WERI-Rb-1 (cell line): Measurements from ENCODE around the gene MDFIC2.
"Not testable (repeated sequence)": the region's sequence is repeated elsewhere in the genome, so short reads cannot be mapped to it uniquely, and the experiment has no call there.

Experiments used
- DNase-seq: peaks from one replicate; pipeline ENCODE4 v3.0.0-alpha.2; 2020
- H3K27ac ChIP-seq: fragments of 250-450 bp; sonication (Bioruptor Pico); 2 replicates; pipeline ENCODE4 v1.5.1; 2020; ENCODE audit warnings: mild to moderate bottlenecking, moderate library complexity
- H3K27me3 ChIP-seq: fragments of 250-450 bp; sonication (Bioruptor Pico); 2 replicates; pipeline ENCODE4 v1.5.1; 2021; ENCODE audit warnings: mild to moderate bottlenecking, low read depth, moderate library complexity; ENCODE audit not compliant: insufficient read depth, severe bottlenecking
- H3K36me3 ChIP-seq: fragments of 250-450 bp; sonication (Bioruptor Pico); 2 replicates; pipeline ENCODE4 v1.5.1; 2020; ENCODE audit warnings: mild to moderate bottlenecking, moderate library complexity
- H3K4me3 ChIP-seq: 2 replicates; pipeline ENCODE4 v1.5.1; 2011; ENCODE audit warnings: low read depth, mild to moderate bottlenecking, control low read depth, low read length
- H3K9me3 ChIP-seq: fragments of 250-450 bp; sonication (Bioruptor Pico); 2 replicates; pipeline ENCODE4 v1.5.1; 2021; ENCODE audit warnings: mild to moderate bottlenecking, moderate library complexity; ENCODE audit not compliant: severe bottlenecking
- TF ChIP-seq, protein P1 (sequence below): IDR thresholded peaks from 2 replicates; pipeline ENCODE4 v1.5.1; 2011; ENCODE audit warnings: low read depth, mild to moderate bottlenecking, control low read depth, inconsistent platforms, low read length

Gene MDFIC2

DNA sequence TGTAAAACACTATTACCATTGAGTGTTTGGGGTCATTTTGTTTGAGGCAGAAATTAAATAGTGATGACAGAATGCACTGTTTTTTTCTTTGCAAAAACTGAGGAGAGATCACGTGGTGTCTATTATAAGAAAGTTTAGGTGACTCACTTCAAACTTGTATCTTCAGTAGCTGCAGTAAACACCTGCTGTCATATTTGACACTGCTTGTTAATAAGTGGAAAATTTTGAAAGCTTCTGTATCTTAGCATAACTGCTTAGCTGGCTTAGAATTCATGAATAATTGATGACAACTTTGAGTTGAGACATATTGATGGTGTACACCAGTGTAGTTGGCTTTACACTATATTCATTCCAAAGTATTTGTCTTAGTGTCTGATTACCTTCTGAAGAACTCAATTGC lies 29.7 kb upstream of the MDFIC2 start:
- H3K9me3 ChIP-seq, result no peaks in the 10 kb centered on the region
- H3K27me3 ChIP-seq, result no peaks in the 10 kb centered on the region
- DNase-seq, result no peak
- TF ChIP-seq, protein P1, sequence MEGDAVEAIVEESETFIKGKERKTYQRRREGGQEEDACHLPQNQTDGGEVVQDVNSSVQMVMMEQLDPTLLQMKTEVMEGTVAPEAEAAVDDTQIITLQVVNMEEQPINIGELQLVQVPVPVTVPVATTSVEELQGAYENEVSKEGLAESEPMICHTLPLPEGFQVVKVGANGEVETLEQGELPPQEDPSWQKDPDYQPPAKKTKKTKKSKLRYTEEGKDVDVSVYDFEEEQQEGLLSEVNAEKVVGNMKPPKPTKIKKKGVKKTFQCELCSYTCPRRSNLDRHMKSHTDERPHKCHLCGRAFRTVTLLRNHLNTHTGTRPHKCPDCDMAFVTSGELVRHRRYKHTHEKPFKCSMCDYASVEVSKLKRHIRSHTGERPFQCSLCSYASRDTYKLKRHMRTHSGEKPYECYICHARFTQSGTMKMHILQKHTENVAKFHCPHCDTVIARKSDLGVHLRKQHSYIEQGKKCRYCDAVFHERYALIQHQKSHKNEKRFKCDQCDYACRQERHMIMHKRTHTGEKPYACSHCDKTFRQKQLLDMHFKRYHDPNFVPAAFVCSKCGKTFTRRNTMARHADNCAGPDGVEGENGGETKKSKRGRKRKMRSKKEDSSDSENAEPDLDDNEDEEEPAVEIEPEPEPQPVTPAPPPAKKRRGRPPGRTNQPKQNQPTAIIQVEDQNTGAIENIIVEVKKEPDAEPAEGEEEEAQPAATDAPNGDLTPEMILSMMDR, result no peak
- no peak overlapping the region for H3K27ac ChIP-seq
- H3K36me3 ChIP-seq, result no peaks in the 10 kb centered on the region
- H3K4me3 ChIP-seq, result no peak overlapping the region

DNA sequence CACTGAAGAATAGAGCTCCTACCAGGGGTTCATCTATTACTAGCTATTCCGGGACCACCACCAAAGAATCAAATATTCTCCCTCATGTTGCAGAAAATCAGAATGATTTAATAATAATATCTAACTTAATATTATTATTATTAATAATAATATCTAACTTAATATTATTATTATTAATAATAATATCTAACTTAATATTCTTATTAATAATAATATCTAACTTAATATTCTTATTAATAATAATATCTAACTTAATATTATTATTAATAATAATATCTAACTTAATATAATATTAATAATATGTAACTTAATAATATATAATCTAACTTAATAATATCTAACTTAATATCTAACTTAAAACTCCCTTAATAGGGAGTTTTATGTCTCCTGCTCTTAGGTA lies 24.4 kb upstream of the MDFIC2 start:
- H3K27me3 ChIP-seq, H3K4me3 ChIP-seq, H3K9me3 ChIP-seq, H3K27ac ChIP-seq, H3K36me3 ChIP-seq, DNase-seq: not testable (repeated sequence)

DNA sequence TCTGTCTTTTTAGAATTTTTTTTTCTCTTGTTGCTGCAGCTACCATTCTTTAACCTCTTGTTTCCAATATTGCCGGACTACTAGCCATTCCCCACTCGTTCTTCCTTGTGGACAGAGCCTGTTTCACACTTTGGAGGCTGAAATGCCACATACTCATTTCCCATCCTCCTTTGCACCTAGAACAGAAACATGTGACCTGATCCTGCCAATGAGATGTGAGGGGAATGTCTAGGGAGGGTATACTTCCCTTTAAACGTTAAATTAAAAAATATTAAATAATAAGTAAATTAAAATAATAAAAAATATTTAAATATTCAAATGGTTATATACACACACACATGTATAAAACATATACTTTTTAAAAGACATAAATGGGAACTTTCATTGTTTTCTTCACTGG lies 20.6 kb upstream of the MDFIC2 start:
- TF ChIP-seq, protein P1, result no peak
- Histone ChIP-seq H3K4me3 (no peak overlapping the region), H3K27ac (no peak overlapping the region), H3K36me3 (no peaks in the 10 kb centered on the region), H3K9me3 (no peaks in the 10 kb centered on the region), H3K27me3 (no peaks in the 10 kb centered on the region)
- no peak for DNase-seq

DNA sequence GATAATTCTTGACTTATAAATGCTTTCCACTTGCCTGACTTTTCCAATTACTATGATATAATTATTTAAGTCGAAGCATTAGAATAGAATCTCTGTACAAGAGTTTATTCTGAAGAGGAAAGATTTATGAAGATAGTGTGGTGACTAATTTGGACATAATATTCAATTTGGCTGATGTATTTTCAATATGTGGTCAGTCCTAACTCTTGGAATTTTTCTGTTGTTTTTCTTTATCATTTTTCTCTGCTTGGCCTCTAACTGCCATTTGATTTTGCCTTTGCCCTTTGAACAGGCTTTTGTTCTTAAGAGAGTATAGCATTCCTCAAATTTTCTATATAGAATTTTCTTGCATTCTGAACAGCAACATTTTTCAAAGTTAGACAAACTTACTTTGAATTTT lies 2.6 kb upstream of the MDFIC2 start:
- H3K36me3 ChIP-seq, result no peaks in the 10 kb centered on the region
- no peaks in the 10 kb centered on the region for H3K27me3 ChIP-seq
- no peak for DNase-seq
- no peak overlapping the region for H3K4me3 ChIP-seq
- TF ChIP-seq, protein P1, result no peak
- H3K9me3 ChIP-seq, result no peaks in the 10 kb centered on the region
- no peak overlapping the region for H3K27ac ChIP-seq

DNA sequence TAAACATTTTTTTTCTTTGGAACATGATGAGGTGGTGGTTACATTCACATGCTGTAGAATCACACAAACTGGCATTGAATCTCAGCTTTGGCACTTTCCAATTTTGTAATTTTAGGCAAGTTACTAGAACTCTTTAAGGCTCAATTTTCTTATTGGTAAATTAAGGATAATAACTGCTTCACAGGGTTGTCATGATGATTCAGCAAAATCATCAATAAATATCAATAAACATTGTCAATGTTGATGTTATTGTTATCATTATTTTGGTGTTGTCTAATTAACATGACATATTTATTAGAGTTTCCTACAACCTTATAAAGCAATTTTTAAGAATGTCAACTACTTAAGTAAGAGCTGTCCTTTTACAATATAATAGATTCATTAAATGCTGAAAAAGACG lies 1.6 kb downstream of the MDFIC2 start:
- DNase-seq, result no peak
- TF ChIP-seq, protein P1, result no peak
- H3K27ac ChIP-seq, result no peak overlapping the region
- H3K27me3 ChIP-seq, result no peaks in the 10 kb centered on the region
- no peaks in the 10 kb centered on the region for H3K36me3 ChIP-seq
- H3K4me3 ChIP-seq, result no peak overlapping the region
- no peaks in the 10 kb centered on the region for H3K9me3 ChIP-seq

DNA sequence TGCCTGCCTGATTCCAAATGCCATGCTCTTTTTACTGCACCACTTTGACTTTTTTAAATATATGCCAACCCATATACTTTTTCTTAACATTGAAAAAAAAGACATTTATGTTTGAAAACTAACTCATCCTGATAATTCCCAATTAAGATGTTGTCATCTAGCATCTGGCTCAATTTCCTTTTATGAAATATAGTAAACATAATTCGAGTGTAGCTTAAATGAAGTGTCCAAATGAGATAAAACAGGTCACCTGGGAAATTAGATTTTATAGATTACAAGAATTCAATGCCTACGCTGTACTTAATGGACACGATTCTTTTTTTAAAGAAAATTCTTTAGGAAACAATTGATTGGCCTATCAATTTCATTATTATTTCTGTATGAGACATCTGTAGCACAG lies 2.8 kb downstream of the MDFIC2 start:
- TF ChIP-seq, protein P1, result no peak

More for the DNA sequence above, 2.8 kb downstream of the MDFIC2 start:
- DNase-seq, result no peak
- Histone ChIP-seq H3K27ac (no peak overlapping the region), H3K36me3 (no peaks in the 10 kb centered on the region), H3K9me3 (no peaks in the 10 kb centered on the region), H3K4me3 (no peak overlapping the region), H3K27me3 (no peaks in the 10 kb centered on the region)
